Muscle layer of colon (tissue), 2 donors: ENCODE measurements around the gene GOLM1.

Source experiments
- H3K27ac ChIP-seq: one replicate; pipeline ENCODE4 v1.7.0; 2013; ENCODE audit warnings: low read depth, mild to moderate bottlenecking, low read length, moderate library complexity
- H3K27me3 ChIP-seq, 2 donors: one replicate each; pipeline ENCODE4 v1.7.0; 2013; ENCODE audit warnings: low read length in 2 of 2, mild to moderate bottlenecking in 2 of 2; ENCODE audit not compliant: insufficient read depth in 2 of 2, control insufficient read depth in 1 of 2
- H3K36me3 ChIP-seq: one replicate; pipeline ENCODE4 v1.7.0; 2013; ENCODE audit warnings: mild to moderate bottlenecking, low read length; ENCODE audit not compliant: insufficient read depth
- H3K4me1 ChIP-seq: one replicate; pipeline ENCODE4 v1.7.0; 2013; ENCODE audit warnings: mild to moderate bottlenecking, low read length; ENCODE audit not compliant: insufficient read depth
- H3K4me3 ChIP-seq, 2 donors: one replicate each; pipeline ENCODE4 v1.7.0; 2013; ENCODE audit warnings: low read length in 2 of 2, low read depth in 1 of 2, mild to moderate bottlenecking in 1 of 2, moderate library complexity in 1 of 2
- H3K9ac ChIP-seq: one replicate; pipeline ENCODE4 v1.7.0; 2013; ENCODE audit warnings: low read length
- H3K9me3 ChIP-seq: one replicate; pipeline ENCODE4 v1.7.0; 2013; ENCODE audit warnings: mild to moderate bottlenecking, low read length
- donor health status: abdominal sarcoma.
- donor health status: Adenocarcinoma of cecum.

The GOLM1 gene

DNA sequence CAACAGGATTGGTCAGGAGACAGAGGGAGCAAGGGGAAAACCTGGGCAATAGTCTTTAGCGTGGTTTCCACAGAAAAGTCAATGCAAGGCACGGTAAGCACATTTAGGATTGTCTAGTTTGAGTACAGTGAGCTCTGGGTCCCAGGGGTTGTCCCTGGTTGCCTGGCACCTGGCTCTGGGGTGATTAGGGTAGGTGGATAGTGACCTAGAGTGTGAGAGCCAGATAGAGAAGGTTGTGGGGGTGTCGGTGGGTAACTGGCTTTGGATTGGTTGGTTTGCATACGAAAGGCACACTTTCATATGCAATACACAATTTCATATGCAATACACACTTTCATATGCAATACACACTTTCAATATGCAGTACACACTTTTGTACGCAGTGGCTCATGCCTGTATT, 20.1 kb upstream of the GOLM1 start:
- H3K4me3 ChIP-seq: no peak overlapping the region

GRCh38 chr9:86116425-86116824, 17.1 kb upstream of the GOLM1 start:
- no peaks in the 10 kb centered on the region for H3K27me3 ChIP-seq
- H3K36me3 ChIP-seq: no peaks in the 10 kb centered on the region
- no peak overlapping the region for H3K27ac ChIP-seq
- H3K9ac ChIP-seq: no peak overlapping the region
- H3K9me3 ChIP-seq: no peaks in the 10 kb centered on the region
- H3K4me1 ChIP-seq: no peaks in the 10 kb centered on the region
- H3K4me3 ChIP-seq: no peak overlapping the region

More for the DNA sequence above, 20.1 kb upstream of the GOLM1 start:
- Histone ChIP-seq H3K36me3 (no peaks in the 10 kb centered on the region), H3K9ac (no peak overlapping the region), H3K9me3 (no peaks in the 10 kb centered on the region), H3K27ac (no peak overlapping the region), H3K4me1 (no peaks in the 10 kb centered on the region), H3K27me3 (no peaks in the 10 kb centered on the region)

DNA sequence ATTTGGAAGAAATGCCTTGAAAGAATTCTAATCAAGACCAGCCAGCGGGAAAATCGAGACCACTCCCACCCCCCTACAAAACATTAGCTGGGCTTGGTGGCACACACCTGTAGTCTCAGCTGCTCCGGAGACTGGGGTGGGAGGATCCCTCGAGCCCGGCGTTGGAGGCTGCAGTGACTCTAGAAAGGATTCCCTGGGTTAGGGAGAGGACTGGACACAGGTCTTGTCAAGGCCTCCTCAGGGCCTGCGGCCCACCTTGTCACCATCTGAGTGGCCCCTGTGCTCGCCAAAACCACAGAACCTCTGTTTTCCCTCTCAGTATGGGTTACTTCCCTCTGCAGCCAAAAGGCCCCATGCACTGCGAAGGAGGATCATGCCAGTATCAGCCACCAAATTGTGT, 16.5 kb upstream of the GOLM1 start:
- H3K9ac ChIP-seq: no peak overlapping the region
- no peaks in the 10 kb centered on the region for H3K27me3 ChIP-seq
- no peaks in the 10 kb centered on the region for H3K4me1 ChIP-seq
- no peaks in the 10 kb centered on the region for H3K9me3 ChIP-seq
- no peak overlapping the region for H3K4me3 ChIP-seq
- no peaks in the 10 kb centered on the region for H3K36me3 ChIP-seq
- H3K27ac ChIP-seq: no peak overlapping the region

DNA sequence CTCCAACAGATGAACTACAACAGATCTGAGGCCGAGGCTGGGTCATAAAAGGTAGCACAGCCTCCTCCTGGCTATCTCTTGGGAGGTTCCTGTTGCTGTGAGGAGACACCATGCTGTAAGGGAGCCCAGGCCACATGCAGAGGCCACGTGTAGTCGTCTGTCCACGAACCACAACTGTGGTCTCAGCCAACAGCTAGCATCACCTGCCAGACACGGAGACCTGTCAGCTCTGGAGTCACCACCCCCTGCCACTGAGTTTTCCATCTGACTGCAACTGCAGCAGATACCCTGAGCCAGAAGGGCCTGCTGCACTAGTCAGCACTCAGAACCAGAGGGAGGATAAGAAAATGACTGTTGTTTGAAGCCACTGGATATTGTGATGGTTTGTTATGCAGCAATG, 12.7 kb upstream of the GOLM1 start:
- Histone ChIP-seq H3K27me3 (no peaks in the 10 kb centered on the region), H3K9ac (no peak overlapping the region), H3K9me3 (no peaks in the 10 kb centered on the region), H3K4me3 (no peak overlapping the region), H3K4me1 (no peaks in the 10 kb centered on the region), H3K27ac (no peak overlapping the region), H3K36me3 (no peaks in the 10 kb centered on the region)

GRCh38 chr9:86102626-86103025, 3.3 kb upstream of the GOLM1 start:
- Histone ChIP-seq H3K27me3 (no peaks in the 10 kb centered on the region), H3K9me3 (no peaks in the 10 kb centered on the region), H3K4me1 (peaks cover 10% of the 10 kb centered on the region), H3K27ac (no peak overlapping the region), H3K36me3 (no peaks in the 10 kb centered on the region), H3K9ac (no peak overlapping the region), H3K4me3 (no peak overlapping the region)

DNA sequence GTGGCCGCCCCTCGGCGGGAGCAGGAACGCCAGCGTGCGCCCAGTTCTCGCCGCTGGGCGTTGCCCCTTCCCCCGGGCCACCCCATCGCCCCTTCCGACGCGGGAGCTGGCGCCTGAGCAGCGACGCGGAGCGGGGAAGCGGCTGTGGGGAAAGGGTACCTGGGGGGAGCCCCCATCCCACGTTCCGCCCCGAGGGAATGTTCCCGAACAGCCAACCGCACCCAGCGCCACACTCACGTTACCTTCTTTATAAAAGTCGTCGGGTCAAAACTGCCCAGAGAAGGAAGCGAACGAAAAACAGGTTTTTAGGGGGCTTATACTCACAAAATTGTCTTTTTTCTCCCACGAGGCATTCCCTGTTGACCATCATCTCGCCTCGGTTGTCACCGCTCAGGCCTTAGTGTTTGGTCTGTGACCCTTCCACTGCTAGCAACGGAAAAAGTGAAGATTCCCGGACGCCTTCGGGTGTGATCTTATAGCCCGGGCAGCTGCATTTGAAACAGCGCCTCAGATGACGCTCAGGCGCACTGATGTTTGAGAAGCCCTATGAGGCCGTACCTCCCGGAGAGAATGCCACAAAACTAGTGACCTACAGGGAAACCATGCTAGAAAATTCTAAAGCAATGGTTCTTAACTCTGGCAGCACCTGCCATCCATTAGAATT, 475 bp upstream of the GOLM1 start:
- peak overlapping the region; percentile 62 for H3K27ac ChIP-seq
- H3K4me3 ChIP-seq: peak overlapping the region; percentile 48 to 59
- H3K36me3 ChIP-seq: no peaks in the 10 kb centered on the region
- no peak overlapping the region for H3K9ac ChIP-seq
- H3K9me3 ChIP-seq: no peaks in the 10 kb centered on the region
- H3K27me3 ChIP-seq: no peaks in the 10 kb centered on the region
- peaks cover 11% of the 10 kb centered on the region for H3K4me1 ChIP-seq

- Histone ChIP-seq H3K9ac (no peak overlapping the region), H3K4me1 (peaks cover 11% of the 10 kb centered on the region), H3K27ac (no peak overlapping the region), H3K27me3 (no peaks in the 10 kb centered on the region), H3K4me3 (peak overlapping the region in 1 of 2 donors; percentile 65), H3K36me3 (no peaks in the 10 kb centered on the region), H3K9me3 (no peaks in the 10 kb centered on the region)
Measured at GRCh38 chr9:86097510-86098224, 1.7 kb downstream of the GOLM1 start.

DNA sequence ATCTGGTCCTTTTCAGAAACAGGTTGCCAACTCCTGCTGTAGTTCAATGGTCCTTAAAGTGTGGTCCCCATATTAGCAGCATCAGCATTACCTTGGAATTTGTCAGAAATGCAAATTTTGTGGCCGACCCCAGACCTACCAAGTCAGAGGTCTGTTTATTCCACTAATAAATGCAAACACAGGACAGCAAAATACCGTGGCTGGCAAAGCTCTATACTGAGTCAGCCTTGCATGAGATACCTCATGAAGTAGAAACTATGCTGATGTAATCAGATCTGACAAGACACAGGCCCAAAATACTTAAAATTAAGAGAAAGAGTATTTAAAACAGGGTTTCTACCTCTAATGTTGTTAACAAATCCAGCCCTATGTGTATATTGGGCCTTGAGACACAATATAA, 3.0 kb downstream of the GOLM1 start:
- Histone ChIP-seq H3K4me1 (peaks cover 11% of the 10 kb centered on the region), H3K36me3 (no peaks in the 10 kb centered on the region), H3K9me3 (no peaks in the 10 kb centered on the region), H3K9ac (no peak overlapping the region), H3K4me3 (no peak overlapping the region), H3K27ac (no peak overlapping the region), H3K27me3 (no peaks in the 10 kb centered on the region)

- H3K9ac ChIP-seq: no peak overlapping the region
- no peaks in the 10 kb centered on the region for H3K9me3 ChIP-seq
- H3K4me3 ChIP-seq: no peak overlapping the region
- no peaks in the 10 kb centered on the region for H3K36me3 ChIP-seq
- H3K27ac ChIP-seq: no peak overlapping the region
- H3K4me1 ChIP-seq: peaks cover 11% of the 10 kb centered on the region
- no peaks in the 10 kb centered on the region for H3K27me3 ChIP-seq
Measured at GRCh38 chr9:86093788-86094555, 5.4 kb downstream of the GOLM1 start.

- no peaks in the 10 kb centered on the region for H3K4me1 ChIP-seq
- H3K27ac ChIP-seq: no peak overlapping the region
- no peaks in the 10 kb centered on the region for H3K36me3 ChIP-seq
Measured at GRCh38 chr9:86091477-86091876, 7.9 kb downstream of the GOLM1 start.

GRCh38 chr9:86082870-86083269, 16.5 kb downstream of the GOLM1 start:
- no peaks in the 10 kb centered on the region for H3K36me3 ChIP-seq
- H3K4me3 ChIP-seq: no peak overlapping the region
- H3K27ac ChIP-seq: no peak overlapping the region
- no peak overlapping the region for H3K9ac ChIP-seq
- H3K4me1 ChIP-seq: peaks cover 49% of the 10 kb centered on the region
- no peaks in the 10 kb centered on the region for H3K9me3 ChIP-seq
- no peaks in the 10 kb centered on the region for H3K27me3 ChIP-seq

More at GRCh38 chr9:86091477-86091876, 7.9 kb downstream of the GOLM1 start:
- Histone ChIP-seq H3K4me3 (no peak overlapping the region), H3K27me3 (no peaks in the 10 kb centered on the region), H3K9ac (no peak overlapping the region), H3K9me3 (no peaks in the 10 kb centered on the region)
